ENCODE results near the gene IGSF3. TPM values are rescaled to one million over a fixed set of nuclear protein-coding genes. Genes with fewer than 3 reads are reported as not detected.

Gene IGSF3
- total and polyA plus RNA-seq, 10 of the 15 experiments (the other 5 are each of a cell fraction or from before 2014, with no cell fraction given): 1.4 to 18.0 (median 9.6) TPM

- WGBS (ENCODE audit: insufficient coverage, insufficient replicate concordance, low lambda C conversion rate, missing lambda C conversion rate): 98% methylated on average over 3 of the region's 3 CpGs
- CTCF ChIA-PET: interaction anchor here (1.2 kb wide), 1 partner anchor 197 kb away, joined by 3 read pairs; no protein-coding TSS in a partner anchor
- H3K27ac ChIP-seq (ENCODE audit: control insufficient read depth, insufficient read depth): no peak overlapping the region
- peaks cover 15 to 43% of the 10 kb centered on the region in 2 experiments for H3K36me3 ChIP-seq (ENCODE audit: control insufficient read depth in 2 of 2, insufficient read depth in 2 of 2, low read length in 1 of 2)
- intact Hi-C loops (cut with micrococcal nuclease; ENCODE audit: unreplicated experiment) (no loop called here), in situ Hi-C loops (cut with MboI) (no loop called here)
- H3K27me3 ChIP-seq (replicated peaks in 1 of 2; ENCODE audit: control insufficient read depth in 2 of 2, insufficient read depth in 2 of 2, low read length in 1 of 2): no peaks in the 10 kb centered on the region
- no peaks in the 10 kb centered on the region; the same call in 1 of the 3 replicates for H3K9me3 ChIP-seq (replicated peaks; ENCODE audit: control insufficient read depth, insufficient read depth, low read length)
- no peak for ATAC-seq
- H2AFZ ChIP-seq (ENCODE audit: control insufficient read depth, low read depth, low read length): no peak overlapping the region
- POLR2A ChIA-PET: no interaction called here
- no peaks in the 10 kb centered on the region for H4K20me1 ChIP-seq (ENCODE audit: control insufficient read depth, insufficient read depth)
- RAD21 ChIA-PET (ENCODE audit: unreplicated experiment): no interaction called here
- no peak overlapping the region for H3K9ac ChIP-seq (ENCODE audit: control insufficient read depth, insufficient read depth, low read length)
- peaks cover 3% of the 10 kb centered on the region for H3K79me2 ChIP-seq (ENCODE audit: control insufficient read depth, insufficient read depth, low read length)
- H3K4me3 ChIP-seq: no peak overlapping the region
- SMC1A ChIA-PET (ENCODE audit: uncharacterized antibody, unreplicated experiment): interaction anchor here (1.0 to 1.3 kb wide), 2 partner anchors 10 to 508 kb away, joined by 3 to 4 read pairs; no protein-coding TSS in a partner anchor
- H3K4me1 ChIP-seq (ENCODE audit: control insufficient read depth, insufficient read depth, low read length): no peaks in the 10 kb centered on the region
- H3K4me2 ChIP-seq (ENCODE audit: control insufficient read depth, insufficient read depth): no peak overlapping the region
- no peak for TF ChIP-seq SPI1 (IDR thresholded peaks at IDR 0.05; ENCODE audit: borderline replicate concordance, insufficient read depth, low read depth, low read length)
- 0 out of 2 replicates have a peak, but pooled peaks have one; percentile 4 for TF ChIP-seq SMAD5 (IDR thresholded peaks at IDR 0.05; ENCODE audit: low read depth)
- DNase-seq (ENCODE audit: low read depth, low spot score): no peak
- FAIRE-seq: no peak
- no TSS peak for BruUV-seq (replicated peaks)
Measured at GRCh38 chr1:116529681-116530080, 137.9 kb downstream of the IGSF3 start.

GRCh38 chr1:116529199-116529631 is 138.3 kb downstream of the IGSF3 start:
- no peak overlapping the region for H3K4me2 ChIP-seq (ENCODE audit: control insufficient read depth, insufficient read depth)
- intact Hi-C loops (cut with micrococcal nuclease; ENCODE audit: unreplicated experiment) (no loop called here), in situ Hi-C loops (cut with MboI) (no loop called here)
- no peak overlapping the region for H2AFZ ChIP-seq (ENCODE audit: control insufficient read depth, low read depth, low read length)
- H3K27me3 ChIP-seq (replicated peaks in 1 of 2; ENCODE audit: control insufficient read depth in 2 of 2, insufficient read depth in 2 of 2, low read length in 1 of 2): no peaks in the 10 kb centered on the region
- no peak overlapping the region for H3K9ac ChIP-seq (ENCODE audit: control insufficient read depth, insufficient read depth, low read length)
- no peaks in the 10 kb centered on the region for H4K20me1 ChIP-seq (ENCODE audit: control insufficient read depth, insufficient read depth)
- WGBS (ENCODE audit: insufficient coverage, insufficient replicate concordance, low lambda C conversion rate, missing lambda C conversion rate): 96% methylated on average over 3 of the region's 3 CpGs
- H3K27ac ChIP-seq (ENCODE audit: control insufficient read depth, insufficient read depth): no peak overlapping the region
- no peaks in the 10 kb centered on the region; the same call in 1 of the 3 replicates for H3K9me3 ChIP-seq (replicated peaks; ENCODE audit: control insufficient read depth, insufficient read depth, low read length)
- TF ChIP-seq POLR2A (IDR thresholded peaks at IDR 0.05; ENCODE audit: low read depth, low read length) (no peak), POLR2AphosphoS5 (IDR thresholded peaks at IDR 0.05; ENCODE audit: low read length) (no peak), SMAD5 (IDR thresholded peaks at IDR 0.05; ENCODE audit: low read depth) (0 out of 2 replicates have a peak, but pooled peaks have one; percentile 19), NR2C2 (IDR thresholded peaks at IDR 0.05; ENCODE audit: borderline replicate concordance, control insufficient read depth, insufficient read length, low read depth) (no peak), GATAD2B (conservative IDR thresholded peaks at IDR 0.05; ENCODE audit: low read depth) (no peak), PKNOX1 (IDR thresholded peaks at IDR 0.05) (no peak), ETV6 (conservative IDR thresholded peaks at IDR 0.05 in 1 of 2, IDR thresholded peaks at IDR 0.05 in 1 of 2; ENCODE audit: borderline replicate concordance in 1 of 2, low read depth in 1 of 2) (no peak)
- ATAC-seq (no peak), FAIRE-seq (no peak), DNase-seq (ENCODE audit: low read depth, low spot score) (no peak)
- RAD21 ChIA-PET (ENCODE audit: unreplicated experiment): no interaction called here
- BruUV-seq (replicated peaks): no TSS peak
- H3K79me2 ChIP-seq (ENCODE audit: control insufficient read depth, insufficient read depth, low read length): peaks cover 3% of the 10 kb centered on the region
- CTCF ChIA-PET: interaction anchor here (1.2 kb wide), 1 partner anchor 198 kb away, joined by 3 read pairs; no protein-coding TSS in a partner anchor
- H3K4me1 ChIP-seq (ENCODE audit: control insufficient read depth, insufficient read depth, low read length): no peaks in the 10 kb centered on the region
- POLR2A ChIA-PET: no interaction called here
- H3K4me3 ChIP-seq: no peak overlapping the region
- SMC1A ChIA-PET (ENCODE audit: uncharacterized antibody, unreplicated experiment): interaction anchor here (1.0 to 1.3 kb wide), 2 partner anchors 10 to 509 kb away, joined by 3 to 4 read pairs; no protein-coding TSS in a partner anchor
- peaks cover 14 to 39% of the 10 kb centered on the region in 2 experiments for H3K36me3 ChIP-seq (ENCODE audit: control insufficient read depth in 2 of 2, insufficient read depth in 2 of 2, low read length in 1 of 2)
